Heart right ventricle (tissue), 16 donors: Measurements from ENCODE around the gene CD8A. TPM values are rescaled to one million over a fixed set of nuclear protein-coding genes. Genes with fewer than 3 reads are reported as not detected.

ENCODE experiments used
- ATAC-seq, 8 donors: fragments of 200-7000 bp; cut with Tn5 transposase; one replicate each; pipeline ENCODE4 v1.9.1; 2020; ENCODE audit warnings: mild to moderate bottlenecking in 8 of 8, moderate library complexity in 8 of 8, moderate number of reproducible peaks in 1 of 8
- DNase-seq, 2 donors: peaks; one replicate each; pipeline ENCODE4 v3.0.0-alpha.2; 2020
- H3K27ac ChIP-seq, 10 donors: fragments of 200-600 bp; sonication (generic) in 2 of 10; one replicate each; pipeline versions ENCODE4 v1.5.0 to v1.8.0; 2020 to 2022; ENCODE audit warnings: mild to moderate bottlenecking in 3 of 10
- H3K27me3 ChIP-seq, 7 donors: fragments of 200-600 bp; one replicate each; pipeline ENCODE4 v1.8.0; 2021 to 2022; ENCODE audit warnings: mild to moderate bottlenecking in 2 of 7
- H3K36me3 ChIP-seq, 9 donors: fragments of 200-600 bp; sonication (generic) in 1 of 9; one replicate each; pipeline versions ENCODE4 v1.5.0 to v1.8.0; 2020 to 2022; ENCODE audit warnings: mild to moderate bottlenecking in 2 of 9
- H3K4me1 ChIP-seq, 9 donors: fragments of 200-600 bp; sonication (generic) in 1 of 9; one replicate each; pipeline versions ENCODE4 v1.5.0 to v1.8.0; 2020 to 2022; ENCODE audit warnings: mild to moderate bottlenecking in 4 of 9
- H3K4me3 ChIP-seq, 10 donors: fragments of 200-600 bp; sonication (generic) in 2 of 10; one replicate each; pipeline versions ENCODE4 v1.5.0 to v1.8.0; 2020 to 2022; ENCODE audit warnings: mild to moderate bottlenecking in 7 of 10, moderate library complexity in 2 of 10
- H3K9me3 ChIP-seq, 11 donors: fragments of 200-600 bp in 10 of 11; sonication (generic) in 2 of 11; one replicate each; pipeline versions ENCODE4 v1.5.0 to v1.8.0; 2013 to 2022; ENCODE audit warnings: mild to moderate bottlenecking in 2 of 11, control low read depth in 1 of 11, moderate library complexity in 1 of 11
- CTCF ChIP-seq, 9 donors: fragments of 200-600 bp; sonication (generic) in 2 of 9; IDR thresholded peaks; one replicate each; pipeline versions ENCODE4 v1.5.0 to v1.8.0; 2021 to 2022; ENCODE audit warnings: antibody characterized with exemption in 9 of 9, mild to moderate bottlenecking in 5 of 9, moderate library complexity in 1 of 9
- WGBS, 2 donors: extraction: QIAGEN DNeasy Blood & Tissue Kit; methylation state at CpG; one replicate each; pipeline ENCODE4 v1.1.7; 2013; ENCODE audit warnings: inconsistent platforms in 1 of 2; 5-methylcytosine and 5-hydroxymethylcytosine counted together
- intact Hi-C, 10 donors: fragments of 100-400 bp; cut with DNase I; formaldehyde crosslinking; loops; one replicate each; pipeline versions ENCODE4 v1.11.1 to v1.14.2; 2022
- polyA plus RNA-seq, 2 donors: library from polyadenylated mRNA; stranded (reverse); fragments of 200-250 nt; gene quantifications; one replicate each; pipeline ENCODE4 v1.2.3, GENCODE V29; 2013
- total RNA-seq, 10 donors: library from RNA; stranded (reverse); fragmentation: NEBNext Ultra II Directional in 3 of 10; extraction: Animal tissue kit (Norgen Biotek cat#: 25700) in 3 of 10; gene quantifications; one replicate each; pipeline versions ENCODE4 v1.2.1 to v1.2.4, GENCODE V29; 2021 to 2023
- donor health status: Arrhythmogenic right ventricular cardiomyopathy.
- donor health status: ischemic (EF 13 %, LVEDD 7.1; RV severe dilation, severe dysfunction).
- donor health status: healthy with polysubstance abuse.
- donor health status: DM: no; HTN: yes; CAD: no.
- donor health status: DM: no; HTN: no; CAD: no.
- donor health status: ischemic (EF 25% LVEDD 6.9; RV normal size, moderate dysfunction).
- donor health status: ischemic (EF 25% LVEDD 5.7; RV mildly dilated, moderate dysfunction).
- donor health status: healthy.
- donor health status: DM: yes; HTN: yes; CAD: no.
- donor health status: Ischemic cardiomyopathy.
- donor health status: ischemic (EF 35%, LVEDD 5.7; RV mildly dilated, moderate dysfunction).
- donor health status: nonischemic (EF 11% LVEDD 7.7; RV severe dilation, severe dysfunction).
- donor health status: DM: yes; HTN: yes; CAD: no.
- donor health status: PGD.
- donor health status: ischemic (EF 29% LVEDD 5.4; RV normal size, mild dysfunction).
- donor health status: nonischemic (EF 23%, LVEDD 6.1; RV moderate dilation, normal function).

CD8A gene
- total and polyA plus RNA-seq, 12 donors, result 0.19 to 11.8 (median 0.48) TPM; not detected in 1

- no peak for TF ChIP-seq CTCF (IDR thresholded peaks at IDR 0.05)
- H3K4me3 ChIP-seq, result no peak overlapping the region
- H3K36me3 ChIP-seq, result no peaks in the 10 kb centered on the region
- intact Hi-C loops, result loop anchor here in 1 of 10 donors (10.0 kb wide), 1 partner anchor 1269 kb away; the partner anchor contains the start of gene KRCC1
- DNase-seq (no peak), ATAC-seq (no peak)
- H3K27ac ChIP-seq, result peak overlapping the region in 1 of 10 donors; percentile 26
- peaks cover 5 to 35% (median 27%) of the 10 kb centered on the region in 9 donors for H3K4me1 ChIP-seq
- H3K9me3 ChIP-seq, result no peaks in the 10 kb centered on the region
- peaks cover 6 to 32% (median 18%) of the 10 kb centered on the region in 7 donors for H3K27me3 ChIP-seq
- 90 to 94% methylated on average over 9 of the region's 9 CpGs for WGBS, 2 donors
Observed at GRCh38 chr2:86785456-86785855, 5.3 kb downstream of the CD8A start.

- TF ChIP-seq CTCF (IDR thresholded peaks at IDR 0.05), result no peak
- Histone ChIP-seq H3K27ac (no peak overlapping the region), H3K9me3 (no peaks in the 10 kb centered on the region), H3K27me3 (peaks cover 0 to 15% (median 1%) of the 10 kb centered on the region in 7 donors), H3K4me1 (peaks cover 2 to 25% (median 18%) of the 10 kb centered on the region in 9 donors), H3K4me3 (no peak overlapping the region), H3K36me3 (no peaks in the 10 kb centered on the region)
- intact Hi-C loops, result loop anchor here in 1 of 10 donors (10.0 kb wide), 1 partner anchor 1271 kb away; the partner anchor contains the start of gene KRCC1
- no peak for DNase-seq
- ATAC-seq, result no peak
- 78 to 82% methylated on average over 8 of the region's 8 CpGs for WGBS, 2 donors
Observed at GRCh38 chr2:86783615-86784339, 6.9 kb downstream of the CD8A start.

GRCh38 chr2:86782748-86783147 is 8.0 kb downstream of the CD8A start:
- ATAC-seq, result no peak
- Histone ChIP-seq H3K4me1 (peaks cover 0 to 17% (median 11%) of the 10 kb centered on the region in 9 donors), H3K27ac (no peak overlapping the region), H3K9me3 (no peaks in the 10 kb centered on the region), H3K36me3 (no peaks in the 10 kb centered on the region), H3K4me3 (no peak overlapping the region), H3K27me3 (peaks cover 0 to 6% (median 0%) of the 10 kb centered on the region in 7 donors)
- WGBS, 2 donors, result 77 to 82% methylated on average over 7 of the region's 7 CpGs
- DNase-seq, result no peak
- intact Hi-C loops, result loop anchor here in 1 of 10 donors (10.0 kb wide), 1 partner anchor 1272 kb away; the partner anchor contains the start of gene KRCC1
- no peak for TF ChIP-seq CTCF (IDR thresholded peaks at IDR 0.05)

- no peak overlapping the region for H3K27ac ChIP-seq
- ATAC-seq (peak in 1 of 8 donors; percentile 13), DNase-seq (no peak)
- peaks cover 0 to 8% (median 0%) of the 10 kb centered on the region in 9 donors for H3K36me3 ChIP-seq
- no peak overlapping the region for H3K4me3 ChIP-seq
- H3K9me3 ChIP-seq, result no peaks in the 10 kb centered on the region
- no peaks in the 10 kb centered on the region for H3K27me3 ChIP-seq
- no peak for TF ChIP-seq CTCF (IDR thresholded peaks at IDR 0.05)
- H3K4me1 ChIP-seq, result peaks cover 0 to 13% (median 7%) of the 10 kb centered on the region in 9 donors
- 65 to 75% methylated on average over 9 of the region's 9 CpGs for WGBS, 2 donors
- intact Hi-C loops, result loop anchor here in 1 of 10 donors (10.0 kb wide), 1 partner anchor 1273 kb away; the partner anchor contains the start of gene KRCC1
Observed at GRCh38 chr2:86781363-86781762, 9.3 kb downstream of the CD8A start.
